ENCODE measurements around the gene SOX21.
"Not testable (repeated sequence)": the region's sequence is repeated elsewhere in the genome, so short reads cannot be mapped to it uniquely, and the experiment has no call there.

The SOX21 gene

DNA sequence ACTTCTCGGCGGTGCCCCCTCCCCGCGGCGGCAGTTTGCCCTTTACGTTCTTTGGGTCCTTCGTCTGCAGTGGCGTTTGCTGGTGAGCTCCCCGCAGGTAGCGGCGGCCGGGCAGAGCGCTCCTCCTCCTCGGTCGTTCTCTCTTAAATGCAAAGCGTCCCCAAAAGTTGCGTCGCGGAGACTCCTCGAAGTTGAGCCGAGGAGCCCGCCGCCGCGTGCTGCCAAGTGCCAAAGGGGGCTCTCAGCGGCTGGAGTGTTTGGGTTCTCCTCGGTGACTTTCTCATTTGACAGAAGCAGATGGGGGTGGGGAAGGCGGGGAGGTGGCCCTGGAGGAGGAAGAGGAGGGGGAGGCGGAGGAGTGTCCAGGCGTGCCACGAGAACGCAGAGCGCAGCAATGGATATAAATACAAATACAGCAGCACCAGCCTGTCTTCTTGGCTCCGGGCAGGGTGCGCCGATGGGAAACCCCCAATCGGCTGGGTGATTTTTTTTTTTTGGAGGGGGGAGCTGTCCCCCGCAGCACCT is at the start of gene SOX21:
Gene SOX21 (minus strand): TSS at position 259 of the 525 bp plus-strand sequence. CDS start 496 bp downstream, outside the sequence.
- no peaks in the 10 kb centered on the region for H3K79me2 ChIP-seq (ENCODE audit: control insufficient read depth, insufficient read depth, low read length, unreplicated experiment)
- no peaks in the 10 kb centered on the region for H3K36me3 ChIP-seq (ENCODE audit: insufficient read depth, low read length)
- H3K4me3 ChIP-seq (ENCODE audit: low read depth, low read length), result peak within 1 kb of the TSS; percentile 61
- H3K4me1 ChIP-seq (ENCODE audit: control insufficient read depth, insufficient read depth, low read length, unreplicated experiment), result no peaks in the 10 kb centered on the region
- H3K27me3 ChIP-seq (ENCODE audit: insufficient read depth, low read length), result peaks cover 90% of the 10 kb centered on the region
- H2AFZ ChIP-seq (ENCODE audit: low read length, unreplicated experiment), result no peak within 1 kb of the TSS
- no peak within 1 kb of the TSS for H3K27ac ChIP-seq (ENCODE audit: low read depth, low read length)

DNA sequence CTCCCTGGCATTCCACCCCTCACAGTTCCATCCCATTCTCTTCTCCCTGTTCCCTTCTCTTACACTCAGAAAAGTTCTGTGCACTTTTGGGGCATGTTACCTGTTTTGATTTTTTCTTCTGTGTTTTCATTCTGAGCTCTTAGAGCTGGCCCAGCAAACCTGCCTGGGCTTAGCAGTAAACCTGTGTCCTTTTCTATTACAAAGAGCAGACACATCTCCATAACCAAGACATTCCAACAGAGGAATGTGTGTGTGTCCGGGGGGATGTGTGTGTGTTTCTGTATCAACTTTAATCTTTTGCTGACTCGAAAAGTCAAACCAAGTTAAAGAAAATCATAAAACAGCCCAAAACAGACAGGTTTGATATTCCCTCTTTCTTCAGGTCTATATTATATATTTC is 49.1 kb upstream of the SOX21 start:
- peaks cover 74% of the 10 kb centered on the region for H3K27me3 ChIP-seq (ENCODE audit: insufficient read depth, low read length)
- no peaks in the 10 kb centered on the region for H3K79me2 ChIP-seq (ENCODE audit: control insufficient read depth, insufficient read depth, low read length, unreplicated experiment)
- no peaks in the 10 kb centered on the region for H3K4me1 ChIP-seq (ENCODE audit: control insufficient read depth, insufficient read depth, low read length, unreplicated experiment)
- H2AFZ ChIP-seq (ENCODE audit: low read length, unreplicated experiment), result no peak overlapping the region
- no peaks in the 10 kb centered on the region for H3K36me3 ChIP-seq (ENCODE audit: insufficient read depth, low read length)
- H3K27ac ChIP-seq (ENCODE audit: low read depth, low read length), result no peak overlapping the region
- no peak overlapping the region for H3K4me3 ChIP-seq (ENCODE audit: low read depth, low read length)

DNA sequence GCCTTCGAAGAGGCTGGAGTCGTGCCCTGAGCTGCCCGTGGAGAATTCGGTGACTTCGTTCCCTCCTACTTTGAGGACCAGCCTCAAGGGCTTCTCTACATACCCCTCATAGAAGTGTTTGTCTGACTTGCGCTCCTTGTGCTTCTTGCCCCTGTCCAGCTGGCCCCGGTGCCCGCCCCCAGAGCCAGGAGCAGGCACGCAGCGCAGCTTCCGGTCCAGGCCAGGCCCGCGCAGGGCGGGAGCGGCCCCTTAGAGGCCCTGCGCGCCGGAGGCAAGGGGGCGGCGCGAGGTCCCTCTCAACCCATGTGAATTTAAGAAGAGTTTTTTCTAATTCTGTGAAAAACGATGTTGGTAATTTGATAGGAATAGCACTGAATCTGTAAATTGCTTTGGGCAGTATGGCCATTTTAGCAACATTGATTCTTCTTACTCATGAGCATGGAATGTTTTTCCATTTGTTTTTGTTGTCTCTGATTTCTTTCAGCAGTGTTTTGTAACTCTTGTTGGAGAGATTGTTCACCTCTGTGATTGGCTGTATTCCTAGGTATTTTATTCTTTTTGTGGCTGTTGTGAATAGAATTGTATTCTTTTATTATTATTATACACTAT is 46.9 kb upstream of the SOX21 start:
- Histone ChIP-seq H2AFZ (ENCODE audit: low read length, unreplicated experiment) (no peak overlapping the region), H3K27me3 (ENCODE audit: insufficient read depth, low read length) (peaks cover 75% of the 10 kb centered on the region), H3K4me1 (ENCODE audit: control insufficient read depth, insufficient read depth, low read length, unreplicated experiment) (no peaks in the 10 kb centered on the region), H3K4me3 (ENCODE audit: low read depth, low read length) (no peak overlapping the region), H3K79me2 (ENCODE audit: control insufficient read depth, insufficient read depth, low read length, unreplicated experiment) (no peaks in the 10 kb centered on the region), H3K27ac (ENCODE audit: low read depth, low read length) (no peak overlapping the region), H3K36me3 (ENCODE audit: insufficient read depth, low read length) (no peaks in the 10 kb centered on the region)

DNA sequence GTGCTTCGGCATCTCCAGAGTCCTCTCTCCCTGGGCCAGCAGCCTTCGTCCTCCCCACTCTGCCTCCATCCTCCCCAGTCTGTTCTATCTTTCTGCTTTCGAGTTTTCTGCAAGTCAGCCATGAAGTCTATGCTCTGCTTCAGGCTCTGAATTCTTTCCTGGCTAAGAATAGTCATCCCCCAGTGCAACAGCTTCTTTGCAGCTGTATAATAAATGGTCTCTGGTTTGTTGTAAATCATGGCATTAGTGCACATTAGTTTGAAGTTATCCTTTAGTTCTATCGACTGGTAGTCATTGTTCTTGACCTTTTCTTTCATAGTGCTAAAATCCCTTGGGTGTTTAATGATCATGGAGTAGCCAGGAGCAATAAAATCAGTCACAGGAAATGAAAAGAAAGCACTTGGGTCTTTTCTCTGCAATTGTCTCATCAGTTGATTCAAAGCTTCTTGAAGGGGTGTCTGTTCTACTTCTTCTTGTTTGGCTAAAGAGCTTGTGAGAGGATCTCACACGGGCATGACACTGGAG is 46.2 kb upstream of the SOX21 start:
- Histone ChIP-seq H3K27ac (ENCODE audit: low read depth, low read length) (no peak overlapping the region), H3K4me1 (ENCODE audit: control insufficient read depth, insufficient read depth, low read length, unreplicated experiment) (no peaks in the 10 kb centered on the region), H3K79me2 (ENCODE audit: control insufficient read depth, insufficient read depth, low read length, unreplicated experiment) (no peaks in the 10 kb centered on the region), H3K27me3 (ENCODE audit: insufficient read depth, low read length) (peaks cover 72% of the 10 kb centered on the region), H3K36me3 (ENCODE audit: insufficient read depth, low read length) (no peaks in the 10 kb centered on the region), H2AFZ (ENCODE audit: low read length, unreplicated experiment) (no peak overlapping the region), H3K4me3 (ENCODE audit: low read depth, low read length) (no peak overlapping the region)

DNA sequence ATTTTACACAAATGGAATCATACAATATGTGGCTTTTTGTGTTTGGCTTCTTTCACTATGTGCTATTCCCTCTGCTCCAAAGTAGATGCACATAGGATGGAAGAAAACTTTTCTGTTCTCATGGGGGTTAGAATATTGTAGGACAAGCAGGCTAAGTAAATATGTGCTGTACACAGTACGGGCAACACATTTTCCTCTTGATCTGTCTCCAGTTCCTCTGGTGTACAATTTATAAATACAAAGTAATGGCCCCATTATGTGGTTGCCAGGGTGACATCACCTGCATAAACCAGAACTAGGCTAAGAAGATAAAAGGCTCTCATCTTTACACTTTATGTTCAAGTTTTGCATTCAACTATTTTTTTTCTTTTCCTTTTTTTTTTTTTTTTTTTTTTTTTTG is 41.0 kb upstream of the SOX21 start:
- H3K4me3 ChIP-seq (ENCODE audit: low read depth, low read length), result no peak overlapping the region
- peaks cover 53% of the 10 kb centered on the region for H3K27me3 ChIP-seq (ENCODE audit: insufficient read depth, low read length)
- no peaks in the 10 kb centered on the region for H3K79me2 ChIP-seq (ENCODE audit: control insufficient read depth, insufficient read depth, low read length, unreplicated experiment)
- H3K36me3 ChIP-seq (ENCODE audit: insufficient read depth, low read length), result no peaks in the 10 kb centered on the region
- no peak overlapping the region for H3K27ac ChIP-seq (ENCODE audit: low read depth, low read length)
- no peak overlapping the region for H2AFZ ChIP-seq (ENCODE audit: low read length, unreplicated experiment)
- no peaks in the 10 kb centered on the region for H3K4me1 ChIP-seq (ENCODE audit: control insufficient read depth, insufficient read depth, low read length, unreplicated experiment)

DNA sequence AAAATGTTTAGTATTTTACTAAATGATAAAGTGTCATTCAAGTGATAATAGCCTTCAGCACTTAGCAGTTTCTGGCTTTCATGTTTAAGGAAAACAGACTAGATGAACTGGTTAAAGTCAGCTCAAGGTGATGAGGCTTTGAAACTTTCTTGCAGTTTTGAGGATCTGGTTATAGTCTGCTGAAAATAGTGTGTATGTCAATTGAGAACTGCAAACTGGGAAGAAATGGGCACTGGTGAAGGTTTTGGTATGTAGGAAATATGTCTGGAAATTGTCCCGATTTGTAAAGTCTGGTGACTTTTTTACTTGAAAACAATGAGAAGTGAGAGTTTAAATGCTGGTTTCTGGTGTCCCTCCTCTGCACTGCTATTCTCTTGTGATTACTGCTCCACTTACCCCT is 36.8 kb upstream of the SOX21 start:
- Histone ChIP-seq H3K27me3 (ENCODE audit: insufficient read depth, low read length) (peaks cover 51% of the 10 kb centered on the region), H3K79me2 (ENCODE audit: control insufficient read depth, insufficient read depth, low read length, unreplicated experiment) (no peaks in the 10 kb centered on the region), H3K36me3 (ENCODE audit: insufficient read depth, low read length) (no peaks in the 10 kb centered on the region), H3K4me1 (ENCODE audit: control insufficient read depth, insufficient read depth, low read length, unreplicated experiment) (no peaks in the 10 kb centered on the region), H2AFZ (ENCODE audit: low read length, unreplicated experiment) (no peak overlapping the region), H3K27ac (ENCODE audit: low read depth, low read length) (no peak overlapping the region), H3K4me3 (ENCODE audit: low read depth, low read length) (no peak overlapping the region)

DNA sequence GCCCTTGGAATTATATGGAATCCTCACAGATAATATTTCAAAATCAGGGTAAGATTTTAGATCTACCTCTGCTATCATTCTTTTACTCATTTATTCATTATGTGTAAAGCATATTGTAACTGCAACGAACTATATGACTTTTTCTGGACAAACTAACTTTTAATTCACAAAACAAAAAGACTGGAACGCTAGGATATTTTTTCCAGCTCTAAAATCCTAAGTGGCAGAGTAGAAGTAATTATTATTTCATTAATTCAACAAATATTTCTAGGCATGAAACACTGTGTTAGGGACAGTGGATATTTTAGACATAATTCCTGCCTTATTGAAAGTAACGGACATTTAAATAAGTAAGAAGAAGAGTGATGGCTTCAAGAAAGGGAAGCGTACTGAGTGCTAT is 26.9 kb upstream of the SOX21 start:
- Histone ChIP-seq H3K27me3 (ENCODE audit: insufficient read depth, low read length) (peaks cover 53% of the 10 kb centered on the region), H3K4me3 (ENCODE audit: low read depth, low read length) (no peak overlapping the region), H3K79me2 (ENCODE audit: control insufficient read depth, insufficient read depth, low read length, unreplicated experiment) (no peaks in the 10 kb centered on the region), H2AFZ (ENCODE audit: low read length, unreplicated experiment) (no peak overlapping the region), H3K27ac (ENCODE audit: low read depth, low read length) (no peak overlapping the region), H3K36me3 (ENCODE audit: insufficient read depth, low read length) (no peaks in the 10 kb centered on the region), H3K4me1 (ENCODE audit: control insufficient read depth, insufficient read depth, low read length, unreplicated experiment) (no peaks in the 10 kb centered on the region)

DNA sequence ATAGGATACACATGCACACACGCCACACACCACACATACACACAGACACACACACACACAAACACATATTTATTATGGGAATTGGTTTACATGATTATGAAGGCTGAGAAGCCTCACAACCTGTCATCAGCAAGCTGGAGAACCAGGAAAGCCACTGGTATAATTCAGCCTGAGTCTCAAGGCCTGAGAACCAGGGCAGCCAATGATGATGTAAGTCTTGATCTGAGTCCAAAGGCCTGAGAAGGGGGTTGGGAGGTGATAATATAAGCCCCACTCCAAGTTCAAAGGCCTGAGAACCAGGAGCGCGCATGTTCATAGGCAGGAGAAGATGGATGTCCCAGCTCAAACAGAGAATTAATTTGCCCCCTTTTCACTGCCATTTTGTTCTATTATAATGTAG is 18.7 kb upstream of the SOX21 start:
- Histone ChIP-seq H3K4me3 (ENCODE audit: low read depth, low read length) (no peak overlapping the region), H3K79me2 (ENCODE audit: control insufficient read depth, insufficient read depth, low read length, unreplicated experiment) (no peaks in the 10 kb centered on the region), H3K36me3 (ENCODE audit: insufficient read depth, low read length) (no peaks in the 10 kb centered on the region), H3K27me3 (ENCODE audit: insufficient read depth, low read length) (peaks cover 19% of the 10 kb centered on the region), H3K4me1 (ENCODE audit: control insufficient read depth, insufficient read depth, low read length, unreplicated experiment) (no peaks in the 10 kb centered on the region), H3K27ac (ENCODE audit: low read depth, low read length) (no peak overlapping the region), H2AFZ (ENCODE audit: low read length, unreplicated experiment) (no peak overlapping the region)

DNA sequence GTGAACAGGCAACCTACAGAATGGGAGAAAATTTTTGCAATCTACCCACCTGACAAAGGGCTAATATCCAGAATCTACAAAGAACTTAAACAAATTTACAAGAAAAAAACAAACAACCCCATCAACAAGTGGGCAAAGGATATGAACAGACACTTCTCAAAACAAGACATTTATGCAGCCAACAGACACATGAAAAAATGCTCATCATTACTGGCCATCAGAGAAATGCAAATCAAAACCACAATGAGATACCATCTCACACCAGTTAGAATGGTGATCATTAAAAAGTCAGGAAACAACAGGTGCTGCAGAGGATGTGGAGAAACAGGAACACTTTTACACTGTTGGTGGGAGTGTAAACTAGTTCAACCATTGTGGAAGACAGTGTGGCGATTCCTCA is 17.6 kb upstream of the SOX21 start:
- H3K27me3 ChIP-seq (ENCODE audit: insufficient read depth, low read length), result peaks cover 27% of the 10 kb centered on the region
- not testable (repeated sequence) for H3K4me3 ChIP-seq (ENCODE audit: low read depth, low read length); H3K79me2 ChIP-seq (ENCODE audit: control insufficient read depth, insufficient read depth, low read length, unreplicated experiment); H3K4me1 ChIP-seq (ENCODE audit: control insufficient read depth, insufficient read depth, low read length, unreplicated experiment); H3K36me3 ChIP-seq (ENCODE audit: insufficient read depth, low read length); H2AFZ ChIP-seq (ENCODE audit: low read length, unreplicated experiment); H3K27ac ChIP-seq (ENCODE audit: low read depth, low read length)

DNA sequence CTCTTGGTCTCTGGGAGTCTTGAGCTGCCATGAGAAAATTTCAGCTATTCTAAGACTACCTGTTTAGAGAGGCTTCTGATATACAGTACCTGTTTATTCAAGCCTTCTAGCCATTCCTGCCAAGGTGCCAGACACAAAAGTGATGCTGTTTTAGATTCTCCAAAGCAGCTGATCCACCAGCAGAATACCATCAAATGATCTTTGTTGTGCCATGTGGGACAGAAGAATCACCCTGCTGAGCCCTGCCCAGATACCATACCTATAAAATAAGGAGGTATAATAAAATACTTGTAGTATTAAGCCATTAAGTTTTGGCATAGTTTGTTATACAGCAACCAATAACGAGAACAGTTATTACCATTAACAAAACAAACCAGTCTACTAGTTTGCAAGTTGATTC is 14.1 kb upstream of the SOX21 start:
- H3K36me3 ChIP-seq (ENCODE audit: insufficient read depth, low read length), result no peaks in the 10 kb centered on the region
- peaks cover 39% of the 10 kb centered on the region; the same call in 1 of the 2 replicates for H3K27me3 ChIP-seq (ENCODE audit: insufficient read depth, low read length)
- H3K4me1 ChIP-seq (ENCODE audit: control insufficient read depth, insufficient read depth, low read length, unreplicated experiment), result no peaks in the 10 kb centered on the region
- no peak overlapping the region for H2AFZ ChIP-seq (ENCODE audit: low read length, unreplicated experiment)
- no peak overlapping the region for H3K4me3 ChIP-seq (ENCODE audit: low read depth, low read length)
- H3K79me2 ChIP-seq (ENCODE audit: control insufficient read depth, insufficient read depth, low read length, unreplicated experiment), result no peaks in the 10 kb centered on the region
- H3K27ac ChIP-seq (ENCODE audit: low read depth, low read length), result no peak overlapping the region

DNA sequence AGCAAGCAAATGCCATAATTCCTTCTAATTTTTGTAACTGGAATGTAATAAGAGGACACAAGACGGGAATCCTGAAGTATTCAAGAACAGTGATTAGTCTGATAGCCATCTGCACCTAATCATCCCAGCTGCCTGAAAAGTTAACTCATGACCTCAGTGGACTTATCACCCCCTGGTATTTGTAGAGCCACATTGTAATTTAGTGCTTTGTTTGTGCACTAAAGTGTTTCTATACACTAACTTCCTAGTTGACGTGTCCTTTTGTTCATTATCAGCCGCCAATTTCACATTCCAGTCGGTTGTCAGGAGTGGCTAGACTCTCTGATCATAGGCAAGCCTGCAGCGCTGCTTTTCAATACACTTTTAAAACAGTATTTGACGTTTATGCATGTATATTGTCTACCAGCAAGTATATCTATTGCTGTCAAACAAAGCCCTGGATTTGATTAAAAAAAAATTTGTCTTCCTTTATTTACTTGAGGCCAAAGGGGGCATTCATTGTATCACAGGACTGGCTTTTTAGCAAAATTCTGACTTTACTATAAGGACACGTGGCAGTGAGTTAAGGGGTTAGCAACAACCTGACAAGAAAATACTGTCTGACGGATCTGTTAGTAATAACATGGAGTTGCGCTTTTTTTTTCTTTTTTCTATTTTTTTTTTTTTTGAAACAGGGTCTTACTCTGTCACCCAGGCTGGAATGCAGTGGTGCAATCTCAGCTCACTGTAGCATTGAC is 10.4 kb upstream of the SOX21 start:
- Histone ChIP-seq H2AFZ (ENCODE audit: low read length, unreplicated experiment) (no peak overlapping the region), H3K79me2 (ENCODE audit: control insufficient read depth, insufficient read depth, low read length, unreplicated experiment) (no peaks in the 10 kb centered on the region), H3K36me3 (ENCODE audit: insufficient read depth, low read length) (no peaks in the 10 kb centered on the region), H3K4me1 (ENCODE audit: control insufficient read depth, insufficient read depth, low read length, unreplicated experiment) (no peaks in the 10 kb centered on the region), H3K4me3 (ENCODE audit: low read depth, low read length) (no peak overlapping the region), H3K27ac (ENCODE audit: low read depth, low read length) (no peak overlapping the region), H3K27me3 (ENCODE audit: insufficient read depth, low read length) (peaks cover 34% of the 10 kb centered on the region)

All from ACC112 (cell line).